HepG2 (cell line): ENCODE results near the gene SLC2A4. TPM values are rescaled to one million over a fixed set of nuclear protein-coding genes. Genes with fewer than 3 reads are reported as not detected.

ENCODE experiments used
- AHDC1 ChIP-seq: sonication (generic); formaldehyde crosslinking; IDR thresholded peaks from 2 replicates; pipeline ENCODE4 v1.5.1; 2020; ENCODE audit warnings: mild to moderate bottlenecking, missing genetic modification reagents, borderline replicate concordance
- BHLHE40 ChIP-seq: IDR thresholded peaks from 2 replicates; pipeline ENCODE4 v1.6.1; 2011; ENCODE audit warnings: low read length, improper control_type of control experiment
- BRCA1 ChIP-seq: sonication (generic); formaldehyde crosslinking; IDR thresholded peaks from 2 replicates; pipeline ENCODE4 v1.4.0; 2020; ENCODE audit warnings: missing genetic modification reagents
- CBX1 ChIP-seq: IDR thresholded peaks from one replicate; pipeline ENCODE4 v1.6.1; 2016; ENCODE audit warnings: antibody characterized with exemption, low read depth
- CHD4 ChIP-seq: fragments of 200-600 bp; sonication (generic); IDR thresholded peaks from 2 replicates; pipeline ENCODE4 v1.7.0; 2017; ENCODE audit warnings: mild to moderate bottlenecking, low read length, borderline replicate concordance
- DNMT1 ChIP-seq: sonication (generic); formaldehyde crosslinking; IDR thresholded peaks from 2 replicates; pipeline ENCODE4 v1.5.1; 2020; ENCODE audit warnings: mild to moderate bottlenecking, missing genetic modification reagents
- ERF ChIP-seq: IDR thresholded peaks from 2 replicates; pipeline ENCODE4 v1.6.1; 2018; ENCODE audit warnings: missing biosample characterization, missing genetic modification reagents
- FOXM1 ChIP-seq: sonication (generic); formaldehyde crosslinking; IDR thresholded peaks from 2 replicates; pipeline ENCODE4 v1.5.0; 2020; ENCODE audit warnings: missing genetic modification reagents
- HIC2 ChIP-seq: sonication (generic); formaldehyde crosslinking; IDR thresholded peaks from 2 replicates; pipeline ENCODE4 v1.9.0; 2022; ENCODE audit warnings: low read depth, missing genetic modification reagents
- KDM1A ChIP-seq: IDR thresholded peaks from 2 replicates; pipeline ENCODE4 v1.6.1; 2016; ENCODE audit warnings: missing compliant biosample characterization
- MTA1 ChIP-seq: sonication (generic); formaldehyde crosslinking; IDR thresholded peaks from 2 replicates; pipeline ENCODE4 v1.4.0; 2020; ENCODE audit warnings: missing genetic modification reagents, mild to moderate bottlenecking, borderline replicate concordance
- SMAD1 ChIP-seq: sonication (generic); formaldehyde crosslinking; IDR thresholded peaks from 2 replicates; pipeline ENCODE4 v1.4.0; 2020; ENCODE audit warnings: missing genetic modification reagents, low read depth, mild to moderate bottlenecking, borderline replicate concordance
- SMARCC2 ChIP-seq: fragments of 450-650 bp; IDR thresholded peaks from 2 replicates; pipeline ENCODE4 v1.6.1; 2017; ENCODE audit warnings: antibody characterized with exemption, mild to moderate bottlenecking
- THAP8 ChIP-seq: sonication (generic); formaldehyde crosslinking; IDR thresholded peaks from 2 replicates; pipeline ENCODE4 v1.5.1; 2020; ENCODE audit warnings: missing genetic modification reagents, mild to moderate bottlenecking, borderline replicate concordance
- TRIM24 ChIP-seq: sonication (generic); formaldehyde crosslinking; IDR thresholded peaks from 2 replicates; pipeline ENCODE4 v1.8.0; 2022; ENCODE audit warnings: mild to moderate bottlenecking, missing genetic modification reagents
- ZBTB2 ChIP-seq: sonication (generic); formaldehyde crosslinking; IDR thresholded peaks from 2 replicates; pipeline ENCODE4 v1.8.0; 2022; ENCODE audit warnings: low read depth, missing genetic modification reagents
- ZNF768 ChIP-seq: sonication (generic); formaldehyde crosslinking; IDR thresholded peaks from 2 replicates; pipeline ENCODE4 v1.4.0; 2020; ENCODE audit warnings: missing genetic modification reagents
- ZXDC ChIP-seq: sonication (generic); formaldehyde crosslinking; IDR thresholded peaks from 2 replicates; pipeline ENCODE4 v1.5.0; 2020; ENCODE audit warnings: mild to moderate bottlenecking, missing genetic modification reagents
- polyA plus RNA-seq, 8 experiments: library from polyadenylated mRNA; depleted of rRNA in 3 of 8; stranded (reverse) in 7 of 8; unstranded in 1 of 8; fragments of >200 nt; fragmentation: Illumina TruSeq in 4 of 8; extraction: Trizol in 4 of 8; gene quantifications; 2 replicates each; pipeline versions ENCODE4 v1.2.1 to v1.2.3, GENCODE V29; 2011 to 2016; ENCODE audit warnings: low read depth in 4 of 8, missing spikeins in 1 of 8, mixed read lengths in 1 of 8; ENCODE audit not compliant: insufficient read depth in 1 of 8
- total RNA-seq, 5 experiments: library from RNA; depleted of rRNA; stranded (reverse); fragments of >200 nt; fragmentation: Illumina TruSeq; extraction: Trizol; gene quantifications; 2 replicates each; pipeline ENCODE4 v1.2.3, GENCODE V29; 2016; ENCODE audit warnings: low read depth in 1 of 5

Gene SLC2A4
- total and polyA plus RNA-seq, 2 of the 13 experiments (the other 11 are each of a cell fraction or from before 2014, with no cell fraction given) = 4.9 to 5.8 TPM

- no peak for TF ChIP-seq ZXDC
- 0 out of 2 replicates have a peak, but pooled peaks have one; percentile 17 for TF ChIP-seq THAP8
- no peak for TF ChIP-seq BHLHE40
- TF ChIP-seq CHD4 = no peak
- TF ChIP-seq ZBTB2 (CRISPR knock-in tag) = peak; percentile 96; the same call in 1 of the 2 replicates
- TF ChIP-seq ERF = peak; percentile 79; the same call in 1 of the 2 replicates
- TF ChIP-seq SMAD1 = peak; percentile 77; the same call in 1 of the 2 replicates
- no peak for TF ChIP-seq SMARCC2
- no peak for TF ChIP-seq TRIM24 (CRISPR knock-in tag)
- TF ChIP-seq DNMT1 (CRISPR knock-in tag) = no peak
- no peak for TF ChIP-seq HIC2
- TF ChIP-seq ZNF768 (CRISPR knock-in tag) = no peak
- TF ChIP-seq AHDC1 (CRISPR knock-in tag) = no peak
- TF ChIP-seq BRCA1 (CRISPR knock-in tag) = peak; percentile 68; the same call in 1 of the 2 replicates
- no peak for TF ChIP-seq CBX1
- no peak for TF ChIP-seq KDM1A (CRISPR knock-in tag)
- no peak; the same call in 1 of the 2 replicates for TF ChIP-seq MTA1 (CRISPR knock-in tag)
- no peak for TF ChIP-seq FOXM1 (CRISPR knock-in tag)
Measured at GRCh38 chr17:7329374-7329996, 48.0 kb downstream of the SLC2A4 start (continued).
